GM03348 (cell line): ENCODE data around the gene PPP2R2D.
"Not testable (repeated sequence)": the region's sequence is repeated elsewhere in the genome, so short reads cannot be mapped to it uniquely, and the experiment has no call there.

ENCODE experiments used
- DNase-seq: peaks from one replicate; pipeline ENCODE4 v3.0.0; 2012; ENCODE audit warnings: low spot score

The PPP2R2D gene

GRCh38 chr10:131977323-131978096 lies 76.7 kb downstream of the PPP2R2D start:
- DNase-seq: no peak

- DNase-seq: no peak
Observed at GRCh38 chr10:131978366-131978765, 77.6 kb downstream of the PPP2R2D start.

GRCh38 chr10:131978851-131979250 lies 78.0 kb downstream of the PPP2R2D start:
- DNase-seq: no peak

- no peak for DNase-seq
Observed at GRCh38 chr10:131979336-131979735, 78.5 kb downstream of the PPP2R2D start.

GRCh38 chr10:131979821-131980270 lies 79.0 kb downstream of the PPP2R2D start:
- DNase-seq: peak; percentile 77

- DNase-seq: no peak
Observed at GRCh38 chr10:131980321-131980720, 79.5 kb downstream of the PPP2R2D start.

GRCh38 chr10:131980761-131981428 lies 80.1 kb downstream of the PPP2R2D start:
- peak; percentile 44 for DNase-seq

- peak; percentile 100 for DNase-seq
Observed at GRCh38 chr10:131981429-131982184, 80.8 kb downstream of the PPP2R2D start, which contains the start of gene BNIP3. BNIP3 (minus strand) TSS chr10:131981923; CDS start chr10:131981806, 117 bp downstream.

- DNase-seq: peak; percentile 43
Observed at GRCh38 chr10:131982185-131982756, 81.5 kb downstream of the PPP2R2D start.

GRCh38 chr10:131982796-131983195 lies 82.0 kb downstream of the PPP2R2D start:
- no peak for DNase-seq

- peak; percentile 55 for DNase-seq
Observed at GRCh38 chr10:131983780-131984179, 83.0 kb downstream of the PPP2R2D start.

GRCh38 chr10:131986851-131987250 lies 86.0 kb downstream of the PPP2R2D start:
- DNase-seq: not testable (repeated sequence)

GRCh38 chr10:131987301-131987700 lies 86.5 kb downstream of the PPP2R2D start:
- DNase-seq: not testable (repeated sequence)

- not testable (repeated sequence) for DNase-seq
Observed at GRCh38 chr10:131987786-131988185, 87.0 kb downstream of the PPP2R2D start.

- DNase-seq: no peak
Observed at GRCh38 chr10:131991726-131992125, 90.9 kb downstream of the PPP2R2D start.

GRCh38 chr10:131993275-131993674 lies 92.5 kb downstream of the PPP2R2D start:
- DNase-seq: no peak

GRCh38 chr10:131994435-131994834 lies 93.6 kb downstream of the PPP2R2D start:
- no peak for DNase-seq

GRCh38 chr10:131996466-131997365 lies 95.9 kb downstream of the PPP2R2D start:
- no peak for DNase-seq

GRCh38 chr10:131997366-131998049 lies 96.7 kb downstream of the PPP2R2D start:
- peak; percentile 80 for DNase-seq

GRCh38 chr10:131998050-131998844 lies 97.4 kb downstream of the PPP2R2D start:
- no peak for DNase-seq
